ENCODE measurements around the gene DTX2. TPM values are rescaled to one million over a fixed set of nuclear protein-coding genes. Genes with fewer than 3 reads are reported as not detected.
"Not testable (repeated sequence)": the region's sequence is repeated elsewhere in the genome, so short reads cannot be mapped to it uniquely, and the experiment has no call there.

The DTX2 gene
- total RNA-seq (2021; ENCODE audit: unreplicated experiment) (37.4 TPM), Bru-seq, nascent RNA (percentile 57 among the genes with signal in this experiment), BruChase-seq, experiment 1, labeled RNA remaining after a 6-hour chase (percentile 68 among the genes with signal in this experiment), BruChase-seq, experiment 2, labeled RNA remaining after a 2-hour chase (percentile 67 among the genes with signal in this experiment)
- polyA plus RNA-seq (2012) = 26.4 and 27.7 TPM in 2 replicates
- long read RNA-seq, transcript DTX2-206 (11 exons, 2,623 nt) = major isoform, 5 of 35 reads
- long read RNA-seq, partial matches to known transcripts = 14 of 35 reads
- long read RNA-seq, other reads (novel, unspliced or antisense) = 13 of 35 reads

DNA sequence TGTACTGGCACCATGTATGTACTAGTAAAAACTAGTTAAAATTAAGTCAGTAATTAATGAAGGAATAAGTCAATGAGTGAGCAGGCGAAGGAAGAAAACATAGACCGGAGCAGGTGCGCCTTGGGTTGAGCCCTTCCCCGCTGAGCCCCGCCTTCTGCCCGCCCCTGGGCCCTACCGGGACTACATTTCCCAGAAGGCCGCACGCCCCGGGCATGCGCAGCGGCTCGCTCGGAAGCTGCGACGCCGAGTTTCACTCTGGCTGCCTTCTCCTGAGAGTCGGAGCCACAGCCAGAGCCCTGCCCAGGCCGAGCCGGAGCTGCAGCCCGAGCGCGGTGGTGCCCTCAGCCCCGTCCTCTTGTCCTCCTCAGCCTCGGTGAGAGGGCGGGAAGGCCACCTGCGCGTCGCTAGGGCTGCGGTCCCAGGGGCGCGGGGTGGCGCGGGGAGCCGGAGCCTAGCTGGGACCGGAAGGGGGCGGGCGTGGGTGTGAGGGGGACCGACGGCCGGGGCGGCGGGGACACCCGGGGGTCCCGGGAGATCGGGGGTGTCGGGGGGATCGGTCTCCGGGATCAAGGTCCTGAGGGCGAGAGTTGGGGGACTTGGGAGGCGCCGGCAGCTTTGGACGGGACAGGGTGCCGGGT lies at the start of gene DTX2:
Gene DTX2, plus strand, starts transcription at position 246 of the 638 bp plus-strand sequence. CDS start 18,801 bp downstream, outside the sequence.
- RAD21 ChIA-PET (ENCODE audit: low non-redundant PET in 1 of 2, low total read pairs in 2 of 2, uncharacterized antibody in 2 of 2, unreplicated experiment in 2 of 2); H4K20me1 ChIP-seq (ENCODE audit: insufficient read depth); H3K27ac ChIP-seq (ENCODE audit: low read depth, low read length); H2AFZ ChIP-seq (ENCODE audit: low read depth, low read length, poor library complexity, severe bottlenecking); DNase-seq (ENCODE audit: low read depth, low spot score); H3K36me3 ChIP-seq (ENCODE audit: control insufficient read depth in 1 of 2, insufficient read depth in 2 of 2, low read length in 2 of 2); POLR2A ChIA-PET; H3K9me3 ChIP-seq (ENCODE audit: control insufficient read depth in 1 of 2, insufficient read depth in 1 of 2, low read depth in 1 of 2, low read length in 2 of 2); CTCF ChIA-PET; H3K9me2 ChIP-seq (ENCODE audit: insufficient read depth); H3K4me1 ChIP-seq (ENCODE audit: control insufficient read depth in 1 of 2, insufficient read depth in 2 of 2, low read length in 2 of 2); H3K79me2 ChIP-seq (ENCODE audit: insufficient read depth, low read length); BruUV-seq (replicated peaks); intact Hi-C loops (cut with micrococcal nuclease); H3K4me2 ChIP-seq (ENCODE audit: low read length); H3K27me3 ChIP-seq (ENCODE audit: insufficient read depth, low read length): not testable (repeated sequence)
- peak; percentile 92 for ATAC-seq
- H3K4me3 ChIP-seq (replicated peaks in 1 of 2; ENCODE audit: low read depth in 1 of 2, low read length in 2 of 2) = peak within 1 kb of the TSS; percentile 33 to 43; a peak in 3 of 4 replicates
- peak within 1 kb of the TSS; percentile 51; the same call in 1 of the 2 replicates for H3K9ac ChIP-seq (ENCODE audit: low read length)

GRCh38 chr7:76412249-76412648 lies 49.3 kb upstream of the DTX2 start:
- no peaks in the 10 kb centered on the region for H3K9me2 ChIP-seq (ENCODE audit: insufficient read depth)
- no peak overlapping the region for H3K9ac ChIP-seq (ENCODE audit: low read length)
- no peak for TF ChIP-seq CBX3 (IDR thresholded peaks at IDR 0.05; ENCODE audit: low read depth)
- no TSS peak for BruUV-seq (replicated peaks)
- H3K4me1 ChIP-seq (ENCODE audit: control insufficient read depth in 1 of 2, insufficient read depth in 2 of 2, low read length in 2 of 2) = peaks cover 10 to 15% of the 10 kb centered on the region in 2 experiments
- H3K36me3 ChIP-seq (ENCODE audit: control insufficient read depth in 1 of 2, insufficient read depth in 2 of 2, low read length in 2 of 2) = no peaks in the 10 kb centered on the region
- ATAC-seq = no peak
- no peak overlapping the region for H3K4me2 ChIP-seq (ENCODE audit: low read length)
- no peak for DNase-seq (ENCODE audit: low read depth, low spot score)
- ChIA-PET CTCF (no interaction called here), POLR2A (no interaction called here), RAD21 (ENCODE audit: low non-redundant PET in 1 of 2, low total read pairs in 2 of 2, uncharacterized antibody in 2 of 2, unreplicated experiment in 2 of 2) (interaction anchor here in 1 of 2 experiments (0.6 kb wide), 1 partner anchor 121 kb away, joined by 3 read pairs; no protein-coding TSS in a partner anchor)
- intact Hi-C loops (cut with micrococcal nuclease) = no loop called here
- no peaks in the 10 kb centered on the region for H3K79me2 ChIP-seq (ENCODE audit: insufficient read depth, low read length)
- no peak overlapping the region for H3K4me3 ChIP-seq (replicated peaks in 1 of 2; ENCODE audit: low read depth in 1 of 2, low read length in 2 of 2)
- no peak overlapping the region for H2AFZ ChIP-seq (ENCODE audit: low read depth, low read length, poor library complexity, severe bottlenecking)
- no peaks in the 10 kb centered on the region for H4K20me1 ChIP-seq (ENCODE audit: insufficient read depth)
- H3K9me3 ChIP-seq (ENCODE audit: control insufficient read depth in 1 of 2, insufficient read depth in 1 of 2, low read depth in 1 of 2, low read length in 2 of 2) = no peaks in the 10 kb centered on the region
- H3K27ac ChIP-seq (ENCODE audit: low read depth, low read length) = no peak overlapping the region
- H3K27me3 ChIP-seq (ENCODE audit: insufficient read depth, low read length) = no peaks in the 10 kb centered on the region

DNA sequence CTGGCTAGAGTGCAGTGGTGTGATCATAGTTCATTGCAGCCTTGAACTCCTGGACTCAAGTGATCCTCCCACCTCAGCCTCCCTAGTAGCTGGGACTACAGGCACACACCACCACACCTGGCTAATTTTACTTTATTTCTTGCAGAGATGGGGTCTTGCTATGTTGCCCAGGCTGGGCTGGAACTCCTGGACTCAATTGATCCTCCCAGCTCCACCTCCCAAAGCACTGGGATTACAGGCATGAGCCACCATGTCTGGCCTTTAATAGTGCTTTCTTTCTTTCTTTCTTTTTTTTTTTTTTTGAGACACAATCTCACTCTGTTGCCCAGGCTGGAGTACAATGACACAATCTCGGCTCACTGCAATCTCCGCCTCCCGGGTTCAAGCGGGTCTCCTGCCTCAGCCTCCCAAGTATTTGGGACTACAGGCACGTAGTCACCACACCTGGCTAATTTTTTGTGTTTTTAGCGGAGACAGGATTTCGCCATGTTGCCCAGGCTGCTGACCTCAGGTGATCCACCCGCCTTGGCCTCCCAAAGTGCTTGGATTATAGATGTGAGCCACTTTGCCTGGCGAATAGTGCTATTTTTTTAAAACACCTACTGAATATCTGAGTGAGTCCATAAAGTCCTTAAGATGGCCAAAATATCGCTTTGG lies 43.7 kb upstream of the DTX2 start:
- BruUV-seq (replicated peaks); H3K4me3 ChIP-seq (replicated peaks in 1 of 2; ENCODE audit: low read depth in 1 of 2, low read length in 2 of 2); H3K9ac ChIP-seq (ENCODE audit: low read length); DNase-seq (ENCODE audit: low read depth, low spot score); H3K27me3 ChIP-seq (ENCODE audit: insufficient read depth, low read length); intact Hi-C loops (cut with micrococcal nuclease); POLR2A ChIA-PET; H3K79me2 ChIP-seq (ENCODE audit: insufficient read depth, low read length); H3K27ac ChIP-seq (ENCODE audit: low read depth, low read length); RAD21 ChIA-PET (ENCODE audit: low non-redundant PET in 1 of 2, low total read pairs in 2 of 2, uncharacterized antibody in 2 of 2, unreplicated experiment in 2 of 2); H3K9me2 ChIP-seq (ENCODE audit: insufficient read depth); H2AFZ ChIP-seq (ENCODE audit: low read depth, low read length, poor library complexity, severe bottlenecking); H3K9me3 ChIP-seq (ENCODE audit: control insufficient read depth in 1 of 2, insufficient read depth in 1 of 2, low read depth in 1 of 2, low read length in 2 of 2); ATAC-seq; H3K36me3 ChIP-seq (ENCODE audit: control insufficient read depth in 1 of 2, insufficient read depth in 2 of 2, low read length in 2 of 2); H3K4me2 ChIP-seq (ENCODE audit: low read length); H4K20me1 ChIP-seq (ENCODE audit: insufficient read depth): not testable (repeated sequence)
- CTCF ChIA-PET = interaction anchor here (1.3 kb wide), 1 partner anchor 10 kb away, joined by 3 read pairs; no protein-coding TSS in a partner anchor
- peaks cover 15 to 32% of the 10 kb centered on the region in 2 experiments for H3K4me1 ChIP-seq (ENCODE audit: control insufficient read depth in 1 of 2, insufficient read depth in 2 of 2, low read length in 2 of 2)

Measured in HCT116 (cell line).